PC-9 (cell line): Measurements from ENCODE around the gene BMAL1.

ENCODE experiments used
- EZH2 ChIP-seq: fragments of 200-600 bp; sonication (generic); IDR thresholded peaks from 2 replicates; pipeline ENCODE4 v1.8.0; 2017; ENCODE audit warnings: antibody characterized with exemption, low read depth
- TF ChIP-seq, protein P1 (sequence below): fragments of 200-600 bp; sonication (generic); conservative IDR thresholded peaks from 2 replicates; pipeline ENCODE4 v1.6.1; 2017; ENCODE audit warnings: mixed run types, antibody characterized with exemption, mild to moderate bottlenecking, moderate library complexity

DNA sequence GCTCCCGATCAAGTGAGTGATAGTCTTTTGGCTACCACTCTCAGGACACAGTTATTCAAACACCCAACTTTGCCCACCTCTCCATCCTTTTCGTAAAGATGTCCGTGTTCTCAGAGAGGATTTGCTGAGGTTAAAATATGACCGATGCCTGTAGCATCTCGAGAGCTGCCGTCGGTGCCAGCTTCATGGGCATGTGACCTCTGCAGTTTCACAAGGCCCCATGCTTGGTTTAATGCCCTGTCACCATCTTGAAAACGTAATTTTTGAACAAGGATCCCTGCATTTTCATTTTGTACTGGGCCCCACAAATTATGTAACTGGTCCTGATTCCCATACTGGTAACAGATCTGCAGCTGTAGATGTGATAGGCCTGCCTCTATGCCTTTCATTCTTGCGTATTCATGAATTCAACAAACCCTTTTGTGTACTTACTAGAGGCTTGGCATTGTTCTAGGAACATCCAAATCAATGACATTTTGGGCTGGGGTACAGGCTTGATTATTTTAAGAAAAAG lies 85.1 kb downstream of the BMAL1 start:
- TF ChIP-seq EZH2: no peak
- TF ChIP-seq, protein P1, sequence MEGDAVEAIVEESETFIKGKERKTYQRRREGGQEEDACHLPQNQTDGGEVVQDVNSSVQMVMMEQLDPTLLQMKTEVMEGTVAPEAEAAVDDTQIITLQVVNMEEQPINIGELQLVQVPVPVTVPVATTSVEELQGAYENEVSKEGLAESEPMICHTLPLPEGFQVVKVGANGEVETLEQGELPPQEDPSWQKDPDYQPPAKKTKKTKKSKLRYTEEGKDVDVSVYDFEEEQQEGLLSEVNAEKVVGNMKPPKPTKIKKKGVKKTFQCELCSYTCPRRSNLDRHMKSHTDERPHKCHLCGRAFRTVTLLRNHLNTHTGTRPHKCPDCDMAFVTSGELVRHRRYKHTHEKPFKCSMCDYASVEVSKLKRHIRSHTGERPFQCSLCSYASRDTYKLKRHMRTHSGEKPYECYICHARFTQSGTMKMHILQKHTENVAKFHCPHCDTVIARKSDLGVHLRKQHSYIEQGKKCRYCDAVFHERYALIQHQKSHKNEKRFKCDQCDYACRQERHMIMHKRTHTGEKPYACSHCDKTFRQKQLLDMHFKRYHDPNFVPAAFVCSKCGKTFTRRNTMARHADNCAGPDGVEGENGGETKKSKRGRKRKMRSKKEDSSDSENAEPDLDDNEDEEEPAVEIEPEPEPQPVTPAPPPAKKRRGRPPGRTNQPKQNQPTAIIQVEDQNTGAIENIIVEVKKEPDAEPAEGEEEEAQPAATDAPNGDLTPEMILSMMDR: no peak
